HG03108 (cell line): Measurements from ENCODE around the gene CD82.
"Not testable (repeated sequence)": the region's sequence is repeated elsewhere in the genome, so short reads cannot be mapped to it uniquely, and the experiment has no call there.

Experiments used
- ATAC-seq: cut with Tn5 transposase; IDR thresholded peaks from one replicate; pipeline ENCODE4 v1.9.1; 2021; ENCODE audit warnings: moderate library complexity; ENCODE audit not compliant: unreplicated experiment

Gene CD82

DNA sequence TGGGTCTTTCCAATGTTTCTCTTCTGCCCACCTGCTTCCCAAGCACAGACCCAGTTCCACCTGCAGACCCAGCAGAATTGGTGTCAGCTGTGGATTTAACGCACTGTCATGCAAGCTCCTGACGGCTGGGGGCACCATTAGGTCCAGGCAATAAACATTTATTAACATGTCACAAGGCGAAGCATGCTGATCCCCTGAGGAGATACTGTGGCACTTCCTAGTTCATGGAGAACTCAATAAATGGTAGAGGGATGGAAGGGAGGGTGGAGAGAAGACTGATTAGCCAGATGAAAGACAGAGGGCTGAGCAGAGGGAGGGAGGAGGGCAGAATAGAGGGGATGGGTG lies 93.0 kb downstream of the CD82 start:
- ATAC-seq = no peak

DNA sequence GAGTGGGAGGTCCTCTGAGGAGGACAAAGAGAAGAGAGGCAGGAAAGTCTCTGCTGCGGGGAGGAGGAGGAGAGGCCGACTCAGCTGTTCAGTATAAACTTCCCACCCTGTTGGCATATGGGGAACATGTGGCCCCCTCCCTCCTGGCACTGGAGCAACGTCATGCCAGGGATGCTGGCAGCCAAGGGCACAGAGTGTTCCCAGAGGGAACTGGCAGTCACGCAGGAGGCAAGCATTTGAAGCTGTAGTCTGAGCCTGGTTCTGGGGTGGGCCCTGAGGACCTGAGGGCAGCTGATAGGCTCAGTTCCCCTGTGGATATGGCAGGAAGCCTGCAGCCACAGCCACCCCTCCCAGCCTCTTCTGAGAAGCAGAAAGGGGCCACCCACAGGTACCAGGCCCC lies 94.2 kb downstream of the CD82 start:
- no peak for ATAC-seq

DNA sequence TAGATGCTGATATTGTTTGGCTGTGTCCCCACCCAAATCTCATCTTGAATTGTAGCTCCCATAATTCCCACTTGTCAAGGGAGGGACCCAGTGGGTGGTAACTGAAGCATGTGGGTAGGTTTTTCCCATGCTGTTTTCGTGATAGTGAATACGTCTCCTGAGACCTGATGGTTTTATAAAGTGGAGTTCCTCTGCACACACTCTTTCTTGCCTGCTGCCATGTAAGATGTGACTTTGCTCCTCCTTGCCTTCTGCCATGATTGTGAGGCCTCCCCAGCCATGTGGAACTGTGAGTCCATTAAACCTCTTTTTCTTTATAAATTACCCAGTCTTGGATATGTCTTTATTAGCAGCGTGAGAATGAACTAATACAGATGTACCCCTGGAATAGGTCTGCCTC lies 95.1 kb downstream of the CD82 start:
- ATAC-seq = not testable (repeated sequence)

DNA sequence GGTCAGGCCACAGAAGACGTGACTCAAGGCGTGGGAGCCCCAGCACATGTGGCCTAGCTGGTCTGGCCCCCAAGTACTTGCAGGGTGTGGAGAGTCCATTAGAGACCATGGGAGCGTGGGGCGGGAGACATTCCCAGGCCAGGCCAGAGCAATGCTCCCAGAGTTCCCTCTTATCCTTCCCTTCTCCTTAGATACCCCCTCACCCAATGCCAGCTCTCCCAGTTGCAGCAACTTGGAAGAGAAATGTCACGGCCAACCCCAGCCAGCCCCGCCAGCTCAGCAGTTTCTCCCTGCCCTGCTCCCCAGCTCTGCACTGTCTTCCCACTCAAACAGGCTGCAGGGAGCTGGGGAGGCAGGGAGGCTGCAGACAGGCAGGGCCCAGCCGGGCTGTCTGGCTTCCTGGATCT lies 95.9 kb downstream of the CD82 start:
- ATAC-seq = no peak
